Endothelial cell (in vitro differentiated cells): ENCODE results near the gene CBFA2T3. TPM values are rescaled to one million over a fixed set of nuclear protein-coding genes. Genes with fewer than 3 reads are reported as not detected.

ENCODE experiments used
- DNase-seq: peaks from one replicate; pipeline ENCODE4 v3.0.0; 2021; ENCODE audit warnings: low spot score
- H3K27ac Mint-ChIP-seq: one replicate; pipeline ENCODE4 v1.8.0; 2021; ENCODE audit warnings: mixed read lengths, inconsistent platforms; ENCODE audit not compliant: unreplicated experiment
- H3K27me3 Mint-ChIP-seq: one replicate; pipeline ENCODE4 v1.8.0; 2021; ENCODE audit warnings: mild to moderate bottlenecking, moderate library complexity, mixed read lengths, inconsistent platforms; ENCODE audit not compliant: unreplicated experiment
- H3K36me3 Mint-ChIP-seq: one replicate; pipeline ENCODE4 v1.8.0; 2021; ENCODE audit warnings: mild to moderate bottlenecking, low read depth, mixed read lengths, inconsistent platforms; ENCODE audit not compliant: unreplicated experiment
- H3K4me1 Mint-ChIP-seq: one replicate; pipeline ENCODE4 v1.8.0; 2021; ENCODE audit warnings: mild to moderate bottlenecking, mixed read lengths, inconsistent platforms; ENCODE audit not compliant: unreplicated experiment
- H3K4me3 Mint-ChIP-seq: one replicate; pipeline ENCODE4 v1.8.0; 2021; ENCODE audit warnings: mild to moderate bottlenecking, mixed read lengths, inconsistent platforms; ENCODE audit not compliant: unreplicated experiment
- H3K9me3 Mint-ChIP-seq: one replicate; pipeline ENCODE4 v1.8.0; 2021; ENCODE audit warnings: mixed read lengths, inconsistent platforms; ENCODE audit not compliant: unreplicated experiment
- CTCF ChIP-seq: fragments of 200-600 bp; sonication (generic); IDR thresholded peaks from one replicate; pipeline ENCODE4 v1.5.0; 2021; ENCODE audit warnings: antibody characterized with exemption; ENCODE audit not compliant: unreplicated experiment
- total RNA-seq: library from RNA; stranded (reverse); fragmentation: NEBNext Ultra II Directional; extraction: Animal tissue kit (Norgen Biotek cat#: 25700); gene quantifications from one replicate; pipeline ENCODE4 v1.2.1, GENCODE V29; 2021; ENCODE audit not compliant: unreplicated experiment

CBFA2T3 gene
- total RNA-seq, 1 donor from 2014 or later: 1.6 TPM

GRCh38 chr16:88910284-88911135 lies 66.5 kb downstream of the CBFA2T3 start:
- TF ChIP-seq CTCF: no peak
- Mint-ChIP-seq H3K27me3 (peaks cover 14% of the 10 kb centered on the region), H3K9me3 (no peaks in the 10 kb centered on the region), H3K27ac (no peak overlapping the region), H3K4me1 (no peaks in the 10 kb centered on the region), H3K4me3 (no peak overlapping the region), H3K36me3 (no peaks in the 10 kb centered on the region)
- DNase-seq: no peak

DNA sequence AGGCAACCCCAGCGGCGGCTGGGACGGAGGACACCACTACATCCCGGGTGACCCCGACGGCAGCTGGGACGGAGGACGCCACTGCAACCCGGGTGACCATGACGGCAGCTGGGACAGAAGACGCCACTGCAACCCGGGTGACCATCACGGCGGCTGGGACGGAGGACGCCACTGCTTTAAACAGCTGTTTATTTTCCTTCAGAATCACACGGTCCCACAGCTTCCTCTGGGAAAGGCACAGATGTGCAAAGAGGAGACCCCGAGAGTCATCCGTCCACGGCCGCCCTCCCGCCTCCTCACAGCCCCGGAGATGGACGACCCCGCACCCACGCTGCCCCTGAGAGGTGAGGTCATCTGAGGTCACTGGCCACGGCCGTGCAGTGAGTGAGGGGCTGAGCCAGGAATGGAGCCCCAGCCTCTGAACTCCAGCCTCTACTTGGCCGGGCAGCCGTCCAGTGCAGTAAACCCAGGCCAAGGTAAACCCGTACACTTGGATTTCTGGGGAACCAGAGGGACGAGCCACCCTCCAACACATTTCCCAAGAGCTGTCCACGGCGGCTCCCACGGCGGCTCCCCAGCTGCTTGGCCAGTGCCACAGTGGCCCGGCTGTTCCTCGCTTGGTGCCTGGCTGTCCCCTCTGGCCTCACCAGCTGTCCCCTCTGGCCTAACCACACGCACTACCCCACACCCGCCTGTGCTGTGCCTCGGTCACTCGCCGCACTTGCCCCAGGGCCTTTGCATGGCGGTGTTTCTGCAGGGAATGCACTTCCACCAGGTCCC lies 67.4 kb downstream of the CBFA2T3 start:
- H3K36me3 Mint-ChIP-seq: no peaks in the 10 kb centered on the region
- peaks cover 15% of the 10 kb centered on the region for H3K27me3 Mint-ChIP-seq
- no peak for TF ChIP-seq CTCF
- H3K9me3 Mint-ChIP-seq: no peaks in the 10 kb centered on the region
- DNase-seq: no peak
- no peaks in the 10 kb centered on the region for H3K4me1 Mint-ChIP-seq
- no peak overlapping the region for H3K27ac Mint-ChIP-seq
- no peak overlapping the region for H3K4me3 Mint-ChIP-seq

DNA sequence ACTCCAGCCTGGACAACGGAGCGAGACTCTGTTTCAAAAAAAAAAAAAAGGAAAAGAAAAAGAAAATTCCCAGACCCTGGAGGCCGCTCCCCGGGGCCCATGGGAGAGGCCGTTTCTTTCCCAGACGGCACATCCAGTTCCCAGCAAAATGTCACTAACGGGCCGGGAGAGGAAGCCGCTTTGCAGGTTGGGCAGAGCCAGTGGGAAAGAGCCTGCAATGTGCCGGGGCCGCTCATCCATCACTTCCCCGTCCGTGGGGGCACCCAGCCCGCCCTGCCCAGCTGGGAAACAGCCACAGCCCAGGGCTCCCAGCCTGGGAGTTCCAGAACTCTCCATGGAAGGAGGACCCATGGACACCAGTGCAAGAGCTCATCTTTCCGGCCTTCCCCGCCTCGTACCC lies 68.7 kb downstream of the CBFA2T3 start:
- no peaks in the 10 kb centered on the region for H3K36me3 Mint-ChIP-seq
- no peaks in the 10 kb centered on the region for H3K9me3 Mint-ChIP-seq
- H3K4me3 Mint-ChIP-seq: no peak overlapping the region
- no peak for TF ChIP-seq CTCF
- H3K27me3 Mint-ChIP-seq: peaks cover 13% of the 10 kb centered on the region
- H3K27ac Mint-ChIP-seq: peak overlapping the region; percentile 52
- no peaks in the 10 kb centered on the region for H3K4me1 Mint-ChIP-seq
- no peak for DNase-seq

DNA sequence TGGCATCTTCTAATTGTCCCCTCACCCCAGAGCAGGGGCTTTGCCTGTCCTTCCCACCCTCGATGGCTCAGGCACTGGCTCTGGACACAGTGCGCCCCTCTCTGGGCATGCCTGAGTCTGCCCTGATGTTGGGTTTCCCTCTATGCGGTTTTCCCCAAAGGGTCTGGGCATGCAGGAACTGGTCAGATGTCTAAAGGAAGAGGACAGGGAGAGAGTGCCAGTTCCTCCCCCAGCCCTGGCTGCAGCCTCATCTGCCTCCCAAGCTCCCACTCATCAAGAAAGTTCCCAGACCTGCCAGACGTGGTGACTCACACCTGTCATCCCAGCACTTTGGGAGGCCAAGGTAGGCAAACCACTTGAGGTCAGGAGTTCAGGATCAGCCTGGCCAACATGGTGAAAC lies 69.2 kb downstream of the CBFA2T3 start:
- Mint-ChIP-seq H3K27ac (no peak overlapping the region), H3K36me3 (no peaks in the 10 kb centered on the region), H3K27me3 (peaks cover 15% of the 10 kb centered on the region), H3K4me3 (no peak overlapping the region), H3K9me3 (no peaks in the 10 kb centered on the region), H3K4me1 (no peaks in the 10 kb centered on the region)
- TF ChIP-seq CTCF: no peak
- DNase-seq: no peak
